GM12865 (cell line): ENCODE measurements around the gene SMURF2.
A peak's percentile ranks its signal among the peaks of the same experiment; 100 is the strongest.

Experiments used
- DNase-seq: peaks from one replicate; pipeline ENCODE4 v3.0.0; 2010; ENCODE audit warnings: low read depth
- H3K4me3 ChIP-seq: 2 replicates; pipeline ENCODE4 v1.5.1; 2011; ENCODE audit warnings: mild to moderate bottlenecking, low read depth, low read length, control low read depth
- CTCF ChIP-seq: IDR thresholded peaks from 2 replicates; pipeline ENCODE4 v1.5.1; 2011; ENCODE audit warnings: low read length, control low read depth, low read depth, inconsistent platforms; ENCODE audit not compliant: insufficient read depth; ENCODE audit errors: missing control alignments

SMURF2 gene

GRCh38 chr17:64498308-64499203, 163.6 kb downstream of the SMURF2 start:
- H3K4me3 ChIP-seq = no peak overlapping the region

GRCh38 chr17:64497565-64498035, 164.5 kb downstream of the SMURF2 start:
- TF ChIP-seq CTCF = no peak
- DNase-seq = no peak

More at GRCh38 chr17:64498308-64499203, 163.6 kb downstream of the SMURF2 start:
- DNase-seq = peak; percentile 17
- TF ChIP-seq CTCF = no peak

GRCh38 chr17:64496786-64497564, 165.1 kb downstream of the SMURF2 start, which contains the start of gene POLG2:
Gene POLG2, minus strand, starts transcription at chr17:64497054. Its CDS starts 86 bp downstream, at chr17:64496968.
- DNase-seq = peak; percentile 97
- peak within 1 kb of the TSS; percentile 76 for H3K4me3 ChIP-seq
- TF ChIP-seq CTCF = peak; percentile 59

More at GRCh38 chr17:64497565-64498035, 164.5 kb downstream of the SMURF2 start:
- H3K4me3 ChIP-seq = peak overlapping the region; percentile 76

GRCh38 chr17:64496348-64496785, 165.7 kb downstream of the SMURF2 start:
- peak overlapping the region; percentile 76 for H3K4me3 ChIP-seq
- DNase-seq = no peak
- no peak for TF ChIP-seq CTCF
